HL-60/S4 (cell line): ENCODE data around the gene PDSS2.
"Not testable (repeated sequence)": the region's sequence is repeated elsewhere in the genome, so short reads cannot be mapped to it uniquely, and the experiment has no call there.

Experiments
- in situ Hi-C: fragments of 300-500 bp; cut with MboI; formaldehyde crosslinking; loops from 2 replicates; pipeline ENCODE4 v1.14.3; 2022; ENCODE audit warnings: low sequenced_read_pairs

Gene PDSS2

DNA sequence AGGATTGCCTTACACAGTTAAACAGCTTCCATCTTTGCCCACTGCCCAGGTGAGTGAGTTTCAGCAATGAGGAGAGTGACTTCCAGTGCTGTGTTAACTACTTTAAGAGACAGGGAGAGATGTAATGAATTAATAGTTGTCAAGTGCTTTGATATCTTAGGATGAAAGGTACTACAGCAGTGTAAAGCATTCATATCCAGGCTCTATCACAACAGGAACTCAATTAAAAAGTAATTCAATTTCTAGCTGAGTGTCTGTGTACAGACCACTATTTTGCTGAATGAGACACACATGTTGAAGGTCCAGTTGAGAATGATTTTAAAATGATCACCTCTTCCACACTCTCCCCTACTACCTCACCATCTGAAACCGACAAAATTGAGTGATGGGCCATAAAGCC lies 273.3 kb downstream of the PDSS2 start:
- in situ Hi-C loops: no loop called here

GRCh38 chr6:107185391-107185970 lies 273.9 kb downstream of the PDSS2 start:
- in situ Hi-C loops: no loop called here

DNA sequence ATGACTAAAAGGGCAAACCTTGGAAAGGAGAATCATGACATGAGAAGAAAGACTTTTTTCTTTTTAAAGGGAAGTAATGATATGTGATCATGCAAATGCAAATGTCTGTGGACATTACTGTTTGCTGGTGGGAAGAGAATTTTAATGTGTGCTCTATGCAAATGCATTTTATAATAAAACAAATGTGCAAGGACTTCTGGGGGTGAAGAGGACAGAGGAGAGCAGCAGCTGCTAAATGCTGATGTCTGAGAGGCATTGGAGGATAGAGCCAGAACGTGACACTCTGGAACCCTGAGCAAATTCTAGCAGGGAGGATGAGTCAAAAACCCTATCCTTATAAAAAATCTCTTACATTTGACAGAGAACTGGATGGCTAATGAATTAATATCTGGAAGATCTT lies 274.9 kb downstream of the PDSS2 start:
- in situ Hi-C loops: no loop called here

DNA sequence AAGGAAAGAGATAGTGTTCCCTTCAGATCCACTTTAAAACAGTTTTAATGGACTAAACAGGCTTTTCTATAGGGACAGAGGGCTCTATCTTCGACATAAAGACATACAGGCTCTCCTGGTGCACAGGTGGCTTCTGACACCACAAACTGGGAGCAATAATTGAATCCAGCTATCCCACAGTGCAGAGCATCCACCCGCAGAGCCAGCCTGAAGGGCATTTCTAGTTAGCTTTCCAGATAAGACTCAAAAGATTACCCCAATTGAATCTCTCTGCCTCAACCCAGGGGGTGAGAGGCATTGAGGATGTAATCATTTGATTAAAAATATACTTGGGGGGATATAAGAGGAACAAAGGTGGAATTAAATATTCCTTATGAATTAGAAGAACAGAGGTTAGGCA lies 279.3 kb downstream of the PDSS2 start:
- in situ Hi-C loops: no loop called here

DNA sequence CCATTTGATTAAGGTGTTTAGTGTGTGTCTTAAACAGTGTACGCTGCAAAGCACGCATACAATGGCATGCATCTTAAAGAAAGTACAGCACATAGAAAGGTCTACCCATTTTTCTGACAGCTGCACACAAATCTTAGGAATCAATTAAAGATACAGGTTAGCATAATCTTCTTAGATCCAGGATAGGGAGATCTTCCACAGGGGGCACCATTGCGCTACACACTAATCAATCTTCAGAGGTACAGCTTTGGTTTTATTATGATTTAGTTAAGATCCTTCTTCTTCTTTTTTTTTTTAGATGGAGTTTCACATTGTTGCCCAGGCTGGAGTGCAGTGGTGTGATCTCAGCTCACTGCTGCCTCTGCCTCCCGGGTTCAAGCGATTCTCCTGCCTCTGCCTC lies 280.4 kb downstream of the PDSS2 start:
- in situ Hi-C loops: no loop called here

GRCh38 chr6:107173779-107174178 lies 285.6 kb downstream of the PDSS2 start:
- in situ Hi-C loops: no loop called here

DNA sequence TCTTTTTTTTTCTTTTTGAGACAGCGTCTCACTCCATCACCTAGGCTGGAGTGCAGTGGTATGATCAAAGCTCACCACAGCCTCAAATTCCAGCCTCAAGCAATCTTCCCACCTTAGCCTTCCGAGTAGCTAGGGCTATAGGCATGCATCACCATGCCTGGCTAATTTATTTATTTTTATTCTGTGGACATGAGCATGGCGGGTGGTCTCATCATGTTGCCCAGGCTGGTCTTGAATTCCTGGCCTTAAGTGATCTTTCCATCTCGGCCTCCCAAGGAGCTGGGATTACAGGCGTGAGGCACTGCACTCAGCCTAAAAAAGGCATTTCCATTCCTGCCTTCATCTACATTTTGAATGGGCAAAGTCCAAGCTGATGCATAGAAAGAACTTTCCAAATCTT lies 287.9 kb downstream of the PDSS2 start:
- in situ Hi-C loops: no loop called here

DNA sequence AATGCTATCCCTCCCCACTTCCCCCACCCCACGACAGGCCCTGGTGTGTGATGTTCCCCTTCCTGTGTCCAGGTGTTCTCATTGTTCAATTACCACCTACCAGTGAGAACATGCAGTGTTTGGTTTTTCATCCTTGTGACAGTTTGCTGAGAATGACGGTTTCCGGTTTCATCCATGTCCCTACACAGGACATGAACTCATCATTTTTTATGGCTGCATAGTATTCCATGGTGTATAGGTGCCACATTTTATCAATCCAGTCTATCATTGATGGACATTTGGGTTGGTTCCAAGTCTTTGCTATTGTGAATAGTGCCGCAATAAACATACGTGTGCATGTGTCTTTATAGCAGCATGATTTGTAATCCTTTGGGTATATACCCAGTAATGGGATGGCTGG lies 295.1 kb downstream of the PDSS2 start:
- in situ Hi-C loops: not testable (repeated sequence)

DNA sequence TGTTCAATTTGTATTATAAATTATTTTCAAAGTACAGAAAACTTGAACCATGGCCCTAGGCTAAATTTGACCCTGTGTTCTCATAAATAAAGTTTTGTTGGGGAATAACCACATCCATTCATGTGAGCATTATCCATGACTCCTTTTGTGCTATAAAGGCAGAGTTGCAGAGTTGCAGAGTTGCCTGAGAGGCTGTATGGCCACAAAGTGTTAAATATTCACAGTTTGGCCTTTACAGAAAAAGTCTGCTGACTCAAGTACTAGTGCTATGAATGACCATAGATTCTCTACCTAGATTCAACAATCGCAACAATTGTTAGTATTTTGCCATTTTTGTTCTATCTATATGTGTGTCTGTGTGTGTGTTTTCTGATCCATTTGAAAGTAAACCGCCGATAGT lies 297.8 kb downstream of the PDSS2 start:
- in situ Hi-C loops: no loop called here

GRCh38 chr6:107156617-107157016 lies 302.7 kb downstream of the PDSS2 start:
- in situ Hi-C loops: no loop called here

DNA sequence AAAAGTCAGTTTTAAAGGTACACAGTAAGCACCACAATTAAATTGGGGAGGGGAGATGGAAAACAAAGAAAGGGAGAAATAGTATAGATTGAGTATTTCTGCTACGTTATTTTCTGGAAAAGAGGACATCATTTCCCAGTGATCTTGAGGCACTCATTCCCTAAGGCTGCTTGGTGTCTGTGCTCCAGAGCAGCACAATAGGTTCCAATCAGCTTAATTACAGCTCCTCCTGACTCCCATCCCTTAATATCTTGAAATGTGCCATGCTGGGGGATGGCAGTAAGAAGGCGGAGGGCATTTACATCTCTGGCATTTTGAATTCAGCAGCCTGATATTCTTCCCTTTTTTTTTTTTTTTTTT lies 304.6 kb downstream of the PDSS2 start:
- in situ Hi-C loops: no loop called here

- in situ Hi-C loops: no loop called here
Observed at GRCh38 chr6:107154131-107154800, 305.1 kb downstream of the PDSS2 start.

- in situ Hi-C loops: no loop called here
Observed at GRCh38 chr6:107152638-107153430, 306.5 kb downstream of the PDSS2 start.

GRCh38 chr6:107144666-107145065 lies 314.7 kb downstream of the PDSS2 start:
- in situ Hi-C loops: loop anchor here (25.0 kb wide), 1 partner anchor 518 kb away; no protein-coding TSS in a partner anchor

- in situ Hi-C loops: loop anchor here (25.0 kb wide), 1 partner anchor 518 kb away; no protein-coding TSS in a partner anchor
Observed at GRCh38 chr6:107144014-107144413, 315.4 kb downstream of the PDSS2 start.

DNA sequence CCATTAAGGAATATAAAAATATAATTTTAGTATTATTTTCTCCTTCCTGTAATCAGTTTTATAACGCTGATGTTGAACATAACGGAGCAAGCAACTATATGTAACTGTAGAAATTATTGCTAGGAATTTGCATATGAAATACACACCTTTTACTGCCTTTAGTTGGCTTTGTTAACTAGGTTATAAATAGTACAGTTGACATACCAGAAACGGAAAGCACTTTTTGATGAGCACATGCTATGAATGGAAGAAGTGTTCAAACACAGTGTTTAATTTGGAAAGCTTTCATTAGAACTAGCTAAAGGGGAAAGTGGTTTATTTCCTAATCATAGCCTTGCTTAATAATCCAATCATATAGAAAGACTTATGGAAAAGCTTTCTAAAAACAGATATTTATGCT lies 318.8 kb downstream of the PDSS2 start:
- in situ Hi-C loops: loop anchor here (25.0 kb wide), 1 partner anchor 522 kb away; no protein-coding TSS in a partner anchor

GRCh38 chr6:107136324-107136723 lies 323.0 kb downstream of the PDSS2 start:
- in situ Hi-C loops: loop anchor here (25.0 kb wide), 1 partner anchor 526 kb away; no protein-coding TSS in a partner anchor

DNA sequence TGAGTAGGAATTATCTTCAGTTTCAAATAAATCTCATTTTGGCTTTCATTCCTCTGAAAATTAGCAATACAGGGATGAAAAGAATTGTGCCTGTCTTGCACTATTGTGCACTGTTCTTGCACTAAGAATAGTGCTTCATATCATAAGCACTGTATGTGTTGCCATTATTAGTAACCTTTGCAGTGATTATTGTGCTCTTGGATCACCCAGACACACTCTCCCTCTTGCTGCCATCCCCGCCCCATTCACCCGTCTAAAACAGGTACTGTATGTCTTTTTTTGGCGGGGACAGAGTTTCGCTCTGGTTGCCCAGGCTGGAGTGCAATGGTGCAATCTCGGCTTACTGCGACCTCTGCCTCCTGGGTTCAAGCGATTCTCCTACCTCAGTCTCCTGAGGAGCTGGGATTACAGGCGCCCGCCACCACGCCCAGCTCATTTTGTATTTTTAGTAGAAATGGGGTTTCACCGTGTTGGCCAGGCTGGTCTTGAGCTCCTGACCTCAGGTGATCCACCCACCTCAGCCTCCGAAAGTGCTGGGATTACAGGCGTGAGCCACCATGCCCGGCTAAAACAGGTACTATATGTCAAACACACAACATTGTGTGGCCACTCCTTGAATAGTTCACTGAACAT lies 324.2 kb downstream of the PDSS2 start:
- in situ Hi-C loops: loop anchor here (25.0 kb wide), 1 partner anchor 527 kb away; no protein-coding TSS in a partner anchor

GRCh38 chr6:107132330-107132954 lies 326.9 kb downstream of the PDSS2 start:
- in situ Hi-C loops: loop anchor here (25.0 kb wide), 1 partner anchor 530 kb away; no protein-coding TSS in a partner anchor

GRCh38 chr6:107129370-107129925 lies 329.9 kb downstream of the PDSS2 start:
- in situ Hi-C loops: loop anchor here (25.0 kb wide), 1 partner anchor 533 kb away; no protein-coding TSS in a partner anchor
